Measurements from ENCODE around the gene MAD2L2. TPM values are rescaled to one million over a fixed set of nuclear protein-coding genes. Genes with fewer than 3 reads are reported as not detected.
A peak's percentile ranks its signal among the peaks of the same experiment; 100 is the strongest.

Gene MAD2L2
- total RNA-seq, 1 experiment from 2014 or later: 127 TPM

DNA sequence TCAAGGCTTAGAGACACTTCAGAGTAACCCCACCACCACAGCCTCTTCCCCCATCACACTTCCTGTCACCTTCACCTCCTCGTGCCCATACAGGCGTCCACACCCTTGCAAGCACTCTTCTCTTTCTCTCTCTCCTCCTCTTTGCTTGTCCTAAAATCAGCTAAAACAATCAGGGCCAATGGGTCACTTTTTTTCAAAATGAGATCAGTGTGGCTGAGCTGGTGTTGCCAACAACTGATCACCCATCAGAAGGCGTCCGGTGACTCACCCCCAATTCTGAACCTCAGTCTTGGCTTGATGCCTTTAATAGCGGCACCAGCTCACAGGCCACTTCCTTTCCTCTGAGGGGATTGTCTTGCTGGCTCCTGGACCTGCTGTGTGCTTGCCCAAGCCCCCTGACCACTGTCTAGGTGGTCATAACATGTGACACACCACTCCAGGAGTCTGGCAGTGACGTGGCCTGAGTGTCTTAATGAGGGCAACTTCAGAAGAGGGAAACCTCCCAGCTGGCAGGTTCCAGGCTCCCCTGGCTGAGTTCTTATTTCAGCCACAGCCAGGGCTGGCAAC is 12.2 kb upstream of the MAD2L2 start:
- DNase-seq (peak; percentile 93), ATAC-seq (peak; percentile 87)
- Histone ChIP-seq H3K79me2 (ENCODE audit: low read length) (no peaks in the 10 kb centered on the region), H3K9me3 (ENCODE audit: low read length) (no peaks in the 10 kb centered on the region), H4K20me1 (ENCODE audit: low read length) (no peaks in the 10 kb centered on the region), H3K27ac (ENCODE audit: low read length) (no peak overlapping the region), H3K4me1 (ENCODE audit: insufficient read depth, low read length) (peaks cover 19% of the 10 kb centered on the region), H3K9ac (ENCODE audit: low read length) (no peak overlapping the region), H3K27me3 (ENCODE audit: low read length) (peaks cover 24% of the 10 kb centered on the region), H3K36me3 (ENCODE audit: low read depth, low read length) (no peaks in the 10 kb centered on the region), H3K9me2 (replicated peaks; ENCODE audit: low read length) (no peaks in the 10 kb centered on the region), H3K4me2 (ENCODE audit: low read length) (peak overlapping the region; percentile 47), H2AFZ (ENCODE audit: low read length) (no peak overlapping the region), H3F3A (ENCODE audit: low read length, unreplicated experiment) (no peaks in the 10 kb centered on the region), H3K4me3 (ENCODE audit: low read length) (no peak overlapping the region)
- TF ChIP-seq EZH2phosphoT487 (IDR thresholded peaks at IDR 0.05; ENCODE audit: borderline replicate concordance, low read length) (no peak), EZH2 (IDR thresholded peaks at IDR 0.05; ENCODE audit: low read length, unreplicated experiment) (no peak), CTCF (conservative IDR thresholded peaks at IDR 0.05; ENCODE audit: low read depth, low read length) (no peak)
- BruUV-seq (replicated peaks): no TSS peak
- intact Hi-C loops (cut with micrococcal nuclease): no loop called here
- ChIA-PET CTCF (interaction anchor here (0.8 kb wide), 1 partner anchor 22 kb away, joined by 4 read pairs; no protein-coding TSS in a partner anchor), POLR2A (ENCODE audit: unreplicated experiment) (no interaction called here)

DNA sequence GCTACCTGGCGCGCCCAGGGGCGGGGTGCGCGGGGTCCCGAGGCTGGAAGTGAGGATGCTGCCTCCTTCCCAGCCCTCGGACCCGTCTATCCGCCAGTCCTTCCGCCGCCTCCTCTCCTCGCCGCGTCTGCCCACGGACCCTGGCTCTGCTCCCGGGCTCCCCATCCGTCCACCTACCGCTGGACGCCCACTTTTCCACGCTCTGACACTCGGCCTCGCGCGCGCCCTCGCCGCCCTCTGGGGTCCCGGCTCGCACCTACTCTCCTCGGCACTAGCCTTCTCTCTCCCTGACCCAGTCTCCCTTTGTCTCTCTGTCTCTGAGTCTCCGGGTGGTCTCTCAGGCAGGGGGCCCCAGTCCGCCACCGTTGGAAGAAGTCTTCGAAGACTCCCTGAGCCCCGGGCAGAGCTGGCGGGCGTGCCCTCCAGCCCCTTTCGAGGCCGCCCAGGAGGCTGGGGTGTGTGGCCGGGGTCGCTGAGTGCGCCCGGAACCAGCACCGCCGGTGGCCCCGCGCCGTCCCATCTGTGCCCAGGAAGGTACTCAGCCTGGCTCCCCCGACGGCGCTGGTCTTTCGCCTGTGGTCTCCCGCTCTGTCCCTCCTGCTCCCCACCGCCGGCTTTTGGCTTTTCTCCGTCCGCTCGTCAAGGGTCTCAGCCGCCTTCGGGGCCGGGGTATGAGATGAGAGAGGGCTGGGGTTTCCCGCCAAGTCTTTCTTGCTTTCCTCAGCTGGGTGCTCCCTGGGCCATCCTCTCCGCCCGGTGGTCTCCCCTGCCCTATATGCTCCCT is 11.2 kb upstream of the MAD2L2 start:
- ChIA-PET POLR2A (ENCODE audit: unreplicated experiment) (no interaction called here), CTCF (no interaction called here)
- Histone ChIP-seq H3K27ac (ENCODE audit: low read length) (no peak overlapping the region), H3K4me3 (ENCODE audit: low read length) (no peak overlapping the region), H3K4me1 (ENCODE audit: insufficient read depth, low read length) (peaks cover 19% of the 10 kb centered on the region), H3K9me3 (ENCODE audit: low read length) (no peaks in the 10 kb centered on the region), H4K20me1 (ENCODE audit: low read length) (no peaks in the 10 kb centered on the region), H3K36me3 (ENCODE audit: low read depth, low read length) (no peaks in the 10 kb centered on the region), H2AFZ (ENCODE audit: low read length) (no peak overlapping the region), H3K9ac (ENCODE audit: low read length) (no peak overlapping the region), H3K4me2 (ENCODE audit: low read length) (no peak overlapping the region), H3K27me3 (ENCODE audit: low read length) (peaks cover 24% of the 10 kb centered on the region), H3F3A (ENCODE audit: low read length, unreplicated experiment) (no peaks in the 10 kb centered on the region), H3K79me2 (ENCODE audit: low read length) (no peaks in the 10 kb centered on the region), H3K9me2 (replicated peaks; ENCODE audit: low read length) (no peaks in the 10 kb centered on the region)
- no peak for ATAC-seq
- intact Hi-C loops (cut with micrococcal nuclease): no loop called here
- no peak for DNase-seq
- BruUV-seq (replicated peaks): no TSS peak
- TF ChIP-seq EZH2phosphoT487 (IDR thresholded peaks at IDR 0.05; ENCODE audit: borderline replicate concordance, low read length) (no peak), EZH2 (IDR thresholded peaks at IDR 0.05; ENCODE audit: low read length, unreplicated experiment) (no peak), CTCF (conservative IDR thresholded peaks at IDR 0.05; ENCODE audit: low read depth, low read length) (no peak)
